Activated CD4-positive, alpha-beta T cell treated with anti-CD3 and anti-CD28 coated beads, Interleukin-10, Interleukin-2, amounts not matched to agents 100 ng/mL and 50 ng/mL, durations not matched to agents 16 hours and 8 hours (primary cell): ENCODE data around the gene LPCAT1.
"Not testable (repeated sequence)": the region's sequence is repeated elsewhere in the genome, so short reads cannot be mapped to it uniquely, and the experiment has no call there.

Experiments
- DNase-seq: peaks from one replicate; pipeline ENCODE4 v3.0.0-alpha.2; 2020

Gene LPCAT1

GRCh38 chr5:1477341-1477740 is 46.4 kb downstream of the LPCAT1 start:
- DNase-seq = no peak

GRCh38 chr5:1476967-1477310 is 46.8 kb downstream of the LPCAT1 start:
- no peak for DNase-seq

- DNase-seq = no peak
These were observed 47.4 kb downstream of the LPCAT1 start for GRCh38 chr5:1476181-1476966.

- DNase-seq = not testable (repeated sequence)
These were observed 48.2 kb downstream of the LPCAT1 start for GRCh38 chr5:1475544-1475900.

GRCh38 chr5:1474866-1475543 is 48.8 kb downstream of the LPCAT1 start:
- DNase-seq = no peak

GRCh38 chr5:1474183-1474839 is 49.4 kb downstream of the LPCAT1 start:
- no peak for DNase-seq

- no peak for DNase-seq
These were observed 50.0 kb downstream of the LPCAT1 start for GRCh38 chr5:1473746-1474145.

GRCh38 chr5:1472964-1473628 is 50.7 kb downstream of the LPCAT1 start:
- DNase-seq = no peak

GRCh38 chr5:1471997-1472963 is 51.5 kb downstream of the LPCAT1 start:
- no peak for DNase-seq

- no peak for DNase-seq
These were observed 52.4 kb downstream of the LPCAT1 start for GRCh38 chr5:1471240-1471853.

GRCh38 chr5:1470762-1471211 is 53.0 kb downstream of the LPCAT1 start:
- DNase-seq = no peak

- no peak for DNase-seq
These were observed 54.9 kb downstream of the LPCAT1 start for GRCh38 chr5:1468629-1469527.

GRCh38 chr5:1468247-1468612 is 55.5 kb downstream of the LPCAT1 start:
- DNase-seq = no peak

- no peak for DNase-seq
These were observed 56.2 kb downstream of the LPCAT1 start for GRCh38 chr5:1467341-1468246.

GRCh38 chr5:1466631-1467265 is 57.0 kb downstream of the LPCAT1 start:
- DNase-seq = no peak

GRCh38 chr5:1465966-1466471 is 57.7 kb downstream of the LPCAT1 start:
- DNase-seq = no peak

- DNase-seq = no peak
These were observed 58.6 kb downstream of the LPCAT1 start for GRCh38 chr5:1465117-1465516.

GRCh38 chr5:1464511-1464910 is 59.2 kb downstream of the LPCAT1 start:
- no peak for DNase-seq

GRCh38 chr5:1464096-1464446 is 59.7 kb downstream of the LPCAT1 start:
- no peak for DNase-seq
